Endothelial cell of umbilical vein (primary cell): ENCODE results near the gene SAMD4B. TPM values are rescaled to one million over a fixed set of nuclear protein-coding genes. Genes with fewer than 3 reads are reported as not detected.

Experiments
- BruUV-seq: library from RNA; stranded (reverse); fragments of 400-500 nt; replicated peaks from 2 replicates; lab custom pipeline; 2021; lab: Mats Ljungman, UMichigan
- CTCF ChIA-PET: fragments of 300-600, 350-600 bp; sonication (Branson Sonifier 250); formaldehyde crosslinking; loops from one replicate; lab custom pipeline; 2021; ENCODE audit warnings: antibody characterized with exemption, inconsistent platforms; lab: Charles Lee
- POLR2A ChIA-PET: fragments of 300-600, 350-600 bp; sonication (Branson Sonifier 250); formaldehyde crosslinking; loops from one replicate; lab custom pipeline; 2021; ENCODE audit warnings: antibody characterized with exemption, inconsistent platforms; lab: Charles Lee
- DNase-seq: peaks from one replicate; pipeline ENCODE4 v3.0.0-alpha.2; 2011; ENCODE audit warnings: low read depth, low spot score
- FAIRE-seq: peaks from 2 replicates; lab custom pipeline; 2011; peaks lifted over from hg19 to GRCh38; lab: Jason Lieb, UNC
- H2AFZ ChIP-seq: 2 replicates; pipeline ENCODE4 v1.6.0; 2012; ENCODE audit warnings: low read depth, low read length, control low read depth, inconsistent platforms
- H3K27ac ChIP-seq: 2 replicates; pipeline ENCODE4 v1.5.1; 2011; ENCODE audit warnings: low read depth, mild to moderate bottlenecking, control low read depth, low read length, moderate library complexity; ENCODE audit not compliant: insufficient read depth
- H3K27me3 ChIP-seq, 2 experiments: 2 replicates each; pipeline versions ENCODE4 v1.6.0 to v1.6.1; 2011; ENCODE audit warnings: low read length in 2 of 2, mixed read lengths in 1 of 2; ENCODE audit not compliant: control insufficient read depth in 2 of 2, insufficient read depth in 2 of 2
- H3K36me3 ChIP-seq, 2 experiments: 2 replicates in 1 of 2; 3 replicates in 1 of 2; pipeline ENCODE4 v1.5.1; 2011; ENCODE audit warnings: low read length in 2 of 2, mild to moderate bottlenecking in 1 of 2, moderate library complexity in 1 of 2; ENCODE audit not compliant: control insufficient read depth in 2 of 2, insufficient read depth in 2 of 2; ENCODE audit errors: extremely low read depth in 1 of 2
- H3K4me1 ChIP-seq: 3 replicates; pipeline ENCODE4 v1.5.1; 2011; ENCODE audit warnings: mild to moderate bottlenecking, low read length; ENCODE audit not compliant: control insufficient read depth, insufficient read depth; ENCODE audit errors: extremely low read depth
- H3K4me2 ChIP-seq: 2 replicates; pipeline ENCODE4 v1.6.1; 2011; ENCODE audit warnings: low read length, control low read depth, mixed read lengths; ENCODE audit not compliant: insufficient read depth
- H3K4me3 ChIP-seq, 3 experiments: fragments of 200-600 bp in 1 of 3; sonication (generic), shearing (Covaris generic) in 1 of 3; replicated peaks in 1 of 3; 2 replicates each; pipeline ENCODE4 v1.5.1; 2011 to 2016; ENCODE audit warnings: control low read depth in 3 of 3, low read length in 3 of 3, mild to moderate bottlenecking in 2 of 3, inconsistent platforms in 1 of 3, low read depth in 1 of 3, moderate library complexity in 1 of 3; ENCODE audit not compliant: insufficient read depth in 1 of 3
- H3K79me2 ChIP-seq: 2 replicates; pipeline ENCODE4 v1.6.0; 2012; ENCODE audit warnings: low read length, inconsistent platforms; ENCODE audit not compliant: control insufficient read depth, insufficient read depth
- H3K9ac ChIP-seq: replicated peaks from 2 replicates; pipeline ENCODE3; 2011; ENCODE audit warnings: low read length, control low read depth; ENCODE audit not compliant: insufficient read depth; ENCODE audit errors: extremely low read depth
- H3K9me1 ChIP-seq: replicated peaks from 3 replicates; pipeline ENCODE4 v1.6.0; 2011; ENCODE audit warnings: mild to moderate bottlenecking, low read length; ENCODE audit not compliant: control insufficient read depth, insufficient read depth; ENCODE audit errors: extremely low read depth
- H3K9me3 ChIP-seq: replicated peaks from 2 replicates; pipeline ENCODE4 v1.5.1; 2012; ENCODE audit warnings: low read length, inconsistent platforms; ENCODE audit not compliant: control insufficient read depth, insufficient read depth
- H4K20me1 ChIP-seq: replicated peaks from 2 replicates; pipeline ENCODE3; 2011; ENCODE audit warnings: mild to moderate bottlenecking, low read length; ENCODE audit not compliant: control insufficient read depth, insufficient read depth; ENCODE audit errors: extremely low read depth
- EZH2 ChIP-seq: IDR thresholded peaks from 2 replicates; pipeline ENCODE4 v1.6.1; 2012; ENCODE audit warnings: borderline replicate concordance, low read depth, mild to moderate bottlenecking, moderate library complexity, low read length, inconsistent platforms; ENCODE audit not compliant: severe bottlenecking
- FOS ChIP-seq: IDR thresholded peaks from 2 replicates; pipeline ENCODE4 v1.6.1; 2011; ENCODE audit warnings: mild to moderate bottlenecking, low read length, moderate library complexity, borderline replicate concordance; ENCODE audit not compliant: insufficient read depth
- GATA2 ChIP-seq: IDR thresholded peaks from 2 replicates; pipeline ENCODE4 v1.7.0; 2011; ENCODE audit warnings: low read depth, mild to moderate bottlenecking, moderate library complexity, mixed read lengths, low read length; ENCODE audit not compliant: insufficient read length, insufficient read depth
- JUN ChIP-seq: IDR thresholded peaks from 2 replicates; pipeline ENCODE4 v1.6.1; 2011; ENCODE audit warnings: borderline replicate concordance, low read depth; ENCODE audit not compliant: insufficient read length, insufficient read depth
- MYC ChIP-seq: IDR thresholded peaks from one replicate; pipeline ENCODE4 v1.6.1; 2011; ENCODE audit warnings: mild to moderate bottlenecking, low read depth, low read length
- POLR2A ChIP-seq: IDR thresholded peaks from 2 replicates; pipeline ENCODE4 v1.6.1; 2012; ENCODE audit warnings: low read depth, mild to moderate bottlenecking, control low read depth, low read length
- POLR2AphosphoS5 ChIP-seq: IDR thresholded peaks from 2 replicates; pipeline ENCODE4 v1.6.1; 2012; ENCODE audit warnings: low read depth, mild to moderate bottlenecking, control low read depth, low read length, moderate library complexity; ENCODE audit not compliant: insufficient read depth
- dilution Hi-C: fragments of 300-500 bp; cut with MboI; formaldehyde crosslinking; loops from one replicate; pipeline ENCODE4 v1.15.0; 2019; ENCODE audit warnings: low sequenced_read_pairs; ENCODE audit not compliant: extremely low pct_ligation_motif_present
- intact Hi-C: fragments of 100-400 bp; cut with micrococcal nuclease; formaldehyde crosslinking; loops from one replicate; pipeline ENCODE4 v1.10.0; 2022
- polyA plus RNA-seq, 4 experiments: library from polyadenylated mRNA; depleted of rRNA in 3 of 4; stranded (reverse) in 3 of 4; unstranded in 1 of 4; fragments of >200 nt; gene quantifications; 2 replicates each; pipeline versions ENCODE4 v1.2.1 to v1.2.3, GENCODE V29; 2011 to 2012; ENCODE audit warnings: missing spikeins in 1 of 4
- total RNA-seq: library from RNA; stranded (reverse); gene quantifications from 2 replicates; pipeline ENCODE4 v1.2.3, GENCODE V29; 2021
- TF ChIP-seq, protein P1 (sequence below), 2 donors: IDR thresholded peaks; 1 replicate in 1 of 2; 2 replicates in 1 of 2; pipeline ENCODE4 v1.5.1; 2011; ENCODE audit warnings: low read length in 2 of 2, mild to moderate bottlenecking in 2 of 2, moderate library complexity in 2 of 2, control low read depth in 1 of 2, inconsistent platforms in 1 of 2, low read depth in 1 of 2; ENCODE audit not compliant: insufficient read depth in 1 of 2; ENCODE audit errors: extremely low read depth in 1 of 2
- TF ChIP-seq, protein P2 (sequence below): IDR thresholded peaks from 2 replicates; pipeline ENCODE4 v1.6.1; 2011; ENCODE audit not compliant: insufficient read depth, insufficient read length

The SAMD4B gene
- total and polyA plus RNA-seq, 2 donors (not counting 3 experiments of a cell fraction or from before 2014, with no cell fraction given) = 82.1 to 84.2 TPM

DNA sequence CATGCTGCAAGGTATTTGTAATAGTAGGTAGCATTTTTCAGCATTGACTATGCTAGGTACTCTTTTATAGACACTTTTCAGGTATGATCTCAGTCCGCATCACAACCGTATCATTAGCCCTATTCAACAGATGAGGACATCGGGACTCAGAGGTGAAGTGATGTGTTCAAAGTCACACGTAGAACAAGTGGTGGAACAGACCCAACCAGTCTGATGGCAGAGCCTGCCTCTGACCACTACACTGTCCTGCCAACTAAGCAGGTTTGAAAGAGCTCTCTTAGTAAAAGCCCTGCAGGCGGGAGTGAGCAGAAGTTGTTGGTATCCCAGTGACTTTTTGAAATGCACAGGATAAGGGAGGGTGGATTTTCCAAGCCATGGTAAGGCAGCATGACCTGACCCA lies 28.5 kb downstream of the SAMD4B start:
- dilution Hi-C loops = no loop called here

More for the DNA sequence above, 28.5 kb downstream of the SAMD4B start:
- TF ChIP-seq POLR2A (no peak), MYC (no peak), EZH2 (no peak), GATA2 (no peak), JUN (no peak), POLR2AphosphoS5 (no peak), FOS (no peak)
- TF ChIP-seq, protein P1, sequence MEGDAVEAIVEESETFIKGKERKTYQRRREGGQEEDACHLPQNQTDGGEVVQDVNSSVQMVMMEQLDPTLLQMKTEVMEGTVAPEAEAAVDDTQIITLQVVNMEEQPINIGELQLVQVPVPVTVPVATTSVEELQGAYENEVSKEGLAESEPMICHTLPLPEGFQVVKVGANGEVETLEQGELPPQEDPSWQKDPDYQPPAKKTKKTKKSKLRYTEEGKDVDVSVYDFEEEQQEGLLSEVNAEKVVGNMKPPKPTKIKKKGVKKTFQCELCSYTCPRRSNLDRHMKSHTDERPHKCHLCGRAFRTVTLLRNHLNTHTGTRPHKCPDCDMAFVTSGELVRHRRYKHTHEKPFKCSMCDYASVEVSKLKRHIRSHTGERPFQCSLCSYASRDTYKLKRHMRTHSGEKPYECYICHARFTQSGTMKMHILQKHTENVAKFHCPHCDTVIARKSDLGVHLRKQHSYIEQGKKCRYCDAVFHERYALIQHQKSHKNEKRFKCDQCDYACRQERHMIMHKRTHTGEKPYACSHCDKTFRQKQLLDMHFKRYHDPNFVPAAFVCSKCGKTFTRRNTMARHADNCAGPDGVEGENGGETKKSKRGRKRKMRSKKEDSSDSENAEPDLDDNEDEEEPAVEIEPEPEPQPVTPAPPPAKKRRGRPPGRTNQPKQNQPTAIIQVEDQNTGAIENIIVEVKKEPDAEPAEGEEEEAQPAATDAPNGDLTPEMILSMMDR (IDR thresholded peaks at IDR 0.05; ENCODE audit: extremely low read depth in 1 of 2, insufficient read depth in 1 of 2, low read depth in 1 of 2, low read length in 2 of 2) = no peak
- TF ChIP-seq, protein P2, sequence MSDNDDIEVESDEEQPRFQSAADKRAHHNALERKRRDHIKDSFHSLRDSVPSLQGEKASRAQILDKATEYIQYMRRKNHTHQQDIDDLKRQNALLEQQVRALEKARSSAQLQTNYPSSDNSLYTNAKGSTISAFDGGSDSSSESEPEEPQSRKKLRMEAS = no peak
- no peaks in the 10 kb centered on the region for H4K20me1 ChIP-seq
- no peak for DNase-seq
- BruUV-seq = no TSS peak
- H3K4me3 ChIP-seq = no peak overlapping the region
- peaks cover 16 to 20% of the 10 kb centered on the region in 2 experiments for H3K36me3 ChIP-seq
- peaks cover 18% of the 10 kb centered on the region for H3K4me1 ChIP-seq
- no peaks in the 10 kb centered on the region for H3K27me3 ChIP-seq
- FAIRE-seq = no peak
- ChIA-PET POLR2A (no interaction called here), CTCF (interaction anchor here (1.0 to 1.3 kb wide), 2 partner anchors 9 to 29 kb away, joined by 3 read pairs; partner anchors contain the start of gene SAMD4B)
- H3K27ac ChIP-seq = no peak overlapping the region
- intact Hi-C loops = no loop called here
- no peak overlapping the region for H2AFZ ChIP-seq
- peaks cover 2% of the 10 kb centered on the region for H3K79me2 ChIP-seq
- no peak overlapping the region for H3K4me2 ChIP-seq
- no peaks in the 10 kb centered on the region for H3K9me3 ChIP-seq
- H3K9me1 ChIP-seq = no peaks in the 10 kb centered on the region
- no peak overlapping the region for H3K9ac ChIP-seq
